Measurements from ENCODE around the gene CPNE8. TPM values are rescaled to one million over a fixed set of nuclear protein-coding genes. Genes with fewer than 3 reads are reported as not detected.
A peak's percentile ranks its signal among the peaks of the same experiment; 100 is the strongest.
"Not testable (repeated sequence)": the region's sequence is repeated elsewhere in the genome, so short reads cannot be mapped to it uniquely, and the experiment has no call there.

Gene CPNE8
- total and polyA plus RNA-seq, 9 donors = 6.2 to 11.7 (median 8.5) TPM

GRCh38 chr12:38745601-38746000, 159.8 kb downstream of the CPNE8 start:
- H3K36me3 ChIP-seq (ENCODE audit: control insufficient read depth, insufficient read depth, low read length) = no peaks in the 10 kb centered on the region
- 80% methylated on average over 1 of the region's 4 CpGs for WGBS (ENCODE audit: insufficient coverage)
- H3K9me3 ChIP-seq (replicated peaks; ENCODE audit: control insufficient read depth, low read depth, low read length) = peaks cover 2% of the 10 kb centered on the region
- no peak overlapping the region for H3K27ac ChIP-seq (ENCODE audit: low read length)
- H3K4me3 ChIP-seq (ENCODE audit: low read length) = no peak overlapping the region
- no peak for DNase-seq
- no peaks in the 10 kb centered on the region for H3K4me1 ChIP-seq (ENCODE audit: control insufficient read depth, insufficient read depth, low read length)
- H3K27me3 ChIP-seq (ENCODE audit: control insufficient read depth, insufficient read depth, low read length) = no peaks in the 10 kb centered on the region

- no peaks in the 10 kb centered on the region for H3K27me3 ChIP-seq (ENCODE audit: control insufficient read depth, insufficient read depth, low read length)
- no peaks in the 10 kb centered on the region for H3K4me1 ChIP-seq (ENCODE audit: control insufficient read depth, insufficient read depth, low read length)
- H3K36me3 ChIP-seq (ENCODE audit: control insufficient read depth, insufficient read depth, low read length) = no peaks in the 10 kb centered on the region
- DNase-seq = peak; percentile 85
- no peak overlapping the region for H3K4me3 ChIP-seq (ENCODE audit: low read length)
- peaks cover under 1% of the 10 kb centered on the region for H3K9me3 ChIP-seq (replicated peaks; ENCODE audit: control insufficient read depth, low read depth, low read length)
- peak overlapping the region; percentile 48 for H3K27ac ChIP-seq (ENCODE audit: low read length)
- WGBS (ENCODE audit: insufficient coverage) = no CpG with 5 or more reads among the region's 4 CpGs
Measured at GRCh38 chr12:38744041-38744440, 161.3 kb downstream of the CPNE8 start.

- not testable (repeated sequence) for H3K36me3 ChIP-seq (ENCODE audit: control insufficient read depth, insufficient read depth, low read length); H3K4me1 ChIP-seq (ENCODE audit: control insufficient read depth, insufficient read depth, low read length); H3K27ac ChIP-seq (ENCODE audit: low read length); H3K9me3 ChIP-seq (replicated peaks; ENCODE audit: control insufficient read depth, low read depth, low read length); H3K27me3 ChIP-seq (ENCODE audit: control insufficient read depth, insufficient read depth, low read length); H3K4me3 ChIP-seq (ENCODE audit: low read length); DNase-seq
- no CpG with 5 or more reads among the region's 1 CpG for WGBS (ENCODE audit: insufficient coverage)
Measured at GRCh38 chr12:38742496-38742895, 162.9 kb downstream of the CPNE8 start.

DNA sequence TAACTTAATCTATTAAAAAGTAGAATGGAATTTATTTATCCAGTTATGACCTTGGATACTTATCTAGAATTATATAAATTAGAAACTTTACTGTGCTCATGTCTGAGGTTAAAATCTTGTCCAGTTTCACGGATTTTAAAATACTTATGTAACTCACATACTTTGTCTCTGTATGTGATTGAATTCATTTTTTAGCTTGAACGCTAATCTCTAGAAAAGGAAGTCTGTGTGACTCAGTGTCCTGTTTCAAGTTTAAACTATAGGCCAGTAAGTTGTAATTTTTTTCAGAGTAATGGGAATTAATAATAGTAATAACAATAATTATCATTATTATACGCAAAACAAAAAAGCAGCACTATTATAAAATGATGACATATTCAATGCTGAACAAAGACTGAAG, 168.6 kb downstream of the CPNE8 start:
- DNase-seq = no peak
- no CpG with 5 or more reads among the region's 3 CpGs for WGBS (ENCODE audit: insufficient coverage)
- H3K4me1 ChIP-seq (ENCODE audit: control insufficient read depth, insufficient read depth, low read length) = no peaks in the 10 kb centered on the region
- H3K36me3 ChIP-seq (ENCODE audit: control insufficient read depth, insufficient read depth, low read length) = no peaks in the 10 kb centered on the region
- no peak overlapping the region for H3K27ac ChIP-seq (ENCODE audit: low read length)
- H3K9me3 ChIP-seq (replicated peaks; ENCODE audit: control insufficient read depth, low read depth, low read length) = no peaks in the 10 kb centered on the region
- no peaks in the 10 kb centered on the region for H3K27me3 ChIP-seq (ENCODE audit: control insufficient read depth, insufficient read depth, low read length)
- no peak overlapping the region for H3K4me3 ChIP-seq (ENCODE audit: low read length)

DNA sequence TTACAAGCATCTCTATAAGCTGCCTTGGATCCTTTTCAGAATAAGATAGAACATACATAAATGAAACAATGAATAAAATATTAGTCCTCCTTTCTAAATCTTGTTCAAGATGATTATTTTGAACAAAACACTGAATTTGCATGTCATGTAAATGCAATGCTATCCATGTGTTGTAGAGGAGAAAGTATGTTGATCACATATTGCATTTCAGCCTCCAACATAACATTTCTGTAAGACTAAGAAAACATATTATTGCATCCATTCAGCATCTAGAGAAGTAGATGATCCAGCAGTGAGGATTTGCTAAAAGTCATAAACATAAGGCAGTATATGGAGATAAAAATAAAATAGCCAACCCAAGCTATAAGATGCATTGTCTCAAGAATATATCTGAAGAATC, 172.6 kb downstream of the CPNE8 start:
- H3K27ac ChIP-seq (ENCODE audit: low read length) = no peak overlapping the region
- no peaks in the 10 kb centered on the region for H3K27me3 ChIP-seq (ENCODE audit: control insufficient read depth, insufficient read depth, low read length)
- no peak overlapping the region for H3K4me3 ChIP-seq (ENCODE audit: low read length)
- H3K36me3 ChIP-seq (ENCODE audit: control insufficient read depth, insufficient read depth, low read length) = no peaks in the 10 kb centered on the region
- H3K9me3 ChIP-seq (replicated peaks; ENCODE audit: control insufficient read depth, low read depth, low read length) = no peaks in the 10 kb centered on the region
- no peaks in the 10 kb centered on the region for H3K4me1 ChIP-seq (ENCODE audit: control insufficient read depth, insufficient read depth, low read length)
- DNase-seq = no peak

GRCh38 chr12:38728894-38729293, 176.5 kb downstream of the CPNE8 start:
- Histone ChIP-seq H3K36me3 (ENCODE audit: control insufficient read depth, insufficient read depth, low read length) (no peaks in the 10 kb centered on the region), H3K27me3 (ENCODE audit: control insufficient read depth, insufficient read depth, low read length) (no peaks in the 10 kb centered on the region), H3K4me1 (ENCODE audit: control insufficient read depth, insufficient read depth, low read length) (no peaks in the 10 kb centered on the region), H3K9me3 (replicated peaks; ENCODE audit: control insufficient read depth, low read depth, low read length) (no peaks in the 10 kb centered on the region), H3K4me3 (ENCODE audit: low read length) (no peak overlapping the region), H3K27ac (ENCODE audit: low read length) (no peak overlapping the region)
- no peak for DNase-seq
- no CpG with 5 or more reads among the region's 1 CpG for WGBS (ENCODE audit: insufficient coverage)

GRCh38 chr12:38721611-38722252, 183.7 kb downstream of the CPNE8 start:
- Histone ChIP-seq H3K9me3 (replicated peaks; ENCODE audit: control insufficient read depth, low read depth, low read length) (no peaks in the 10 kb centered on the region), H3K4me1 (ENCODE audit: control insufficient read depth, insufficient read depth, low read length) (no peaks in the 10 kb centered on the region), H3K36me3 (ENCODE audit: control insufficient read depth, insufficient read depth, low read length) (no peaks in the 10 kb centered on the region), H3K27me3 (ENCODE audit: control insufficient read depth, insufficient read depth, low read length) (no peaks in the 10 kb centered on the region), H3K27ac (ENCODE audit: low read length) (no peak overlapping the region), H3K4me3 (ENCODE audit: low read length) (no peak overlapping the region)
- 97% methylated on average over 6 of the region's 10 CpGs for WGBS (ENCODE audit: insufficient coverage)
- DNase-seq = no peak

GRCh38 chr12:38720661-38721060, 184.7 kb downstream of the CPNE8 start:
- no peaks in the 10 kb centered on the region for H3K36me3 ChIP-seq (ENCODE audit: control insufficient read depth, insufficient read depth, low read length)

GRCh38 chr12:38713294-38713693, 192.1 kb downstream of the CPNE8 start:
- Histone ChIP-seq H3K4me1 (ENCODE audit: control insufficient read depth, insufficient read depth, low read length) (no peaks in the 10 kb centered on the region), H3K27me3 (ENCODE audit: control insufficient read depth, insufficient read depth, low read length) (no peaks in the 10 kb centered on the region), H3K27ac (ENCODE audit: low read length) (no peak overlapping the region), H3K36me3 (ENCODE audit: control insufficient read depth, insufficient read depth, low read length) (no peaks in the 10 kb centered on the region), H3K4me3 (ENCODE audit: low read length) (no peak overlapping the region), H3K9me3 (replicated peaks; ENCODE audit: control insufficient read depth, low read depth, low read length) (no peaks in the 10 kb centered on the region)
- no peak for DNase-seq
- 86% methylated on average over 3 of the region's 6 CpGs for WGBS (ENCODE audit: insufficient coverage)

More at GRCh38 chr12:38720661-38721060, 184.7 kb downstream of the CPNE8 start:
- no peak overlapping the region for H3K4me3 ChIP-seq (ENCODE audit: low read length)
- no peaks in the 10 kb centered on the region for H3K9me3 ChIP-seq (replicated peaks; ENCODE audit: control insufficient read depth, low read depth, low read length)
- H3K4me1 ChIP-seq (ENCODE audit: control insufficient read depth, insufficient read depth, low read length) = no peaks in the 10 kb centered on the region
- no peaks in the 10 kb centered on the region for H3K27me3 ChIP-seq (ENCODE audit: control insufficient read depth, insufficient read depth, low read length)
- H3K27ac ChIP-seq (ENCODE audit: low read length) = no peak overlapping the region
- DNase-seq = no peak
- WGBS (ENCODE audit: insufficient coverage) = 84% methylated on average over 8 of the region's 9 CpGs

GRCh38 chr12:38711054-38711453, 194.3 kb downstream of the CPNE8 start:
- no peaks in the 10 kb centered on the region for H3K4me1 ChIP-seq (ENCODE audit: control insufficient read depth, insufficient read depth, low read length)
- no peak overlapping the region for H3K27ac ChIP-seq (ENCODE audit: low read length)
- peak; percentile 5 for DNase-seq
- H3K36me3 ChIP-seq (ENCODE audit: control insufficient read depth, insufficient read depth, low read length) = no peaks in the 10 kb centered on the region
- no peaks in the 10 kb centered on the region for H3K27me3 ChIP-seq (ENCODE audit: control insufficient read depth, insufficient read depth, low read length)
- no peak overlapping the region for H3K4me3 ChIP-seq (ENCODE audit: low read length)
- no CpG with 5 or more reads among the region's 2 CpGs for WGBS (ENCODE audit: insufficient coverage)
- no peaks in the 10 kb centered on the region for H3K9me3 ChIP-seq (replicated peaks; ENCODE audit: control insufficient read depth, low read depth, low read length)

DNA sequence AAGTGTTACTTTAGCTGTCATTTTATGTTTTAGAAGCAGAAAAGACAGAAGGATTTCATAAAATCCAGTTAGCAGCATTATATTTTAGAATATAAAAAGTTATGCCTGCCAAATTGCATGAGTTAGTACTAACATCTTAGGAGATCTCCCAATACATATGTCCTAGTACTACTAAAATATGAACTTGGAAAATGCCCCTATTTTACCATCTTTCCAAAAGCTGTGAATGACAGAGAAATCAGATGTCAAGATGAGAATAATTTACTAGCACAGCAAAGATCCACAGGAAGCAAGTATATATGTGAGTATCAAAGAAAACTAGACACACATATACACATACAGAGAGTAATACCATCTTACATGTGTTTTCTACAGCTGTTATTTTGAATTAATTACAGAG, 196.9 kb downstream of the CPNE8 start:
- no peak for DNase-seq
- H3K27ac ChIP-seq (ENCODE audit: low read length) = no peak overlapping the region
- no peak overlapping the region for H3K4me3 ChIP-seq (ENCODE audit: low read length)
- no peaks in the 10 kb centered on the region for H3K9me3 ChIP-seq (replicated peaks; ENCODE audit: control insufficient read depth, low read depth, low read length)
- H3K4me1 ChIP-seq (ENCODE audit: control insufficient read depth, insufficient read depth, low read length) = no peaks in the 10 kb centered on the region
- no peaks in the 10 kb centered on the region for H3K27me3 ChIP-seq (ENCODE audit: control insufficient read depth, insufficient read depth, low read length)
- no peaks in the 10 kb centered on the region for H3K36me3 ChIP-seq (ENCODE audit: control insufficient read depth, insufficient read depth, low read length)

Measured in muscle of leg (tissue), 11 donors.